Activated naive CD8-positive, alpha-beta T cell treated with anti-CD3 and anti-CD28 coated beads, Interleukin-2, amount 50 U/mL, for 24 hours (primary cell): ENCODE data around the gene FAM13A.
"Not testable (repeated sequence)": the region's sequence is repeated elsewhere in the genome, so short reads cannot be mapped to it uniquely, and the experiment has no call there.

Source experiments
- ATAC-seq: fragments of 150-1000 bp; cut with Tn5 transposase; one replicate; pipeline ENCODE4 v1.10.0; 2021
- DNase-seq: peaks from one replicate; pipeline ENCODE4 v3.0.0; 2021
- H3K27ac Mint-ChIP-seq: one replicate; pipeline ENCODE4 v1.8.0; 2021; ENCODE audit warnings: mild to moderate bottlenecking, mixed read lengths
- H3K27me3 Mint-ChIP-seq: one replicate; pipeline ENCODE4 v1.8.0; 2021; ENCODE audit warnings: mixed read lengths
- H3K36me3 Mint-ChIP-seq: one replicate; pipeline ENCODE4 v1.8.0; 2021; ENCODE audit warnings: low read depth, mixed read lengths
- H3K4me1 Mint-ChIP-seq: one replicate; pipeline ENCODE4 v1.8.0; 2021; ENCODE audit warnings: mixed read lengths
- H3K4me3 Mint-ChIP-seq: one replicate; pipeline ENCODE4 v1.8.0; 2021; ENCODE audit warnings: mild to moderate bottlenecking, moderate library complexity, mixed read lengths
- H3K9me3 Mint-ChIP-seq: one replicate; pipeline ENCODE4 v1.8.0; 2021; ENCODE audit warnings: mixed read lengths

Gene FAM13A

DNA sequence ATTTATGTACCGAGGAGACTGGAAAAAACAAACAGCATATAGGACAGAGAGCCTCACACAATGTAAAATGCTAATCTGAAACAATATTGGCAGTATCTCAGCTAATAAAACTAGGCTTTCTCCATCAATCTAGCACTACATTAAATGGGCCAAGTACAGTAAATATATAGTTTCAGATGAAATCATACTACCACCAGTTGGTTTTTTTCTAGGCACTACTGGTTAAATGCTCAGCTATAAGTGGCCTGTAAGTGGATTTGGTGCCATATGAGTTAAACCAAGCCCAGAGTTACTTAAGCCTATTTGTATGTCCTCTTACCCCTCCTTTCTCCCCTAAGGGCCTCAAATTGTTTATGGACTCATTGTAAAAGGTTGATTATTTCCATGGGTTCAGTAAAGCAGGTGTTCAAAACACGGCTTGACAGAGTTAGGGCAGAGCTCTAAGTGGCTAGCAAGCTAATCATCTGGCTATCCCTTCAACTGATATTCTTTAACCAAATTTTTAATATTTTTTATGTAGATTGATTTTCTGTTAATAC lies 57.5 kb downstream of the FAM13A start:
- H3K36me3 Mint-ChIP-seq: no peaks in the 10 kb centered on the region
- no peaks in the 10 kb centered on the region for H3K27me3 Mint-ChIP-seq
- no peak overlapping the region for H3K4me3 Mint-ChIP-seq
- H3K9me3 Mint-ChIP-seq: no peaks in the 10 kb centered on the region
- DNase-seq: no peak
- H3K27ac Mint-ChIP-seq: no peak overlapping the region
- peaks cover 6% of the 10 kb centered on the region for H3K4me1 Mint-ChIP-seq
- ATAC-seq: no peak

DNA sequence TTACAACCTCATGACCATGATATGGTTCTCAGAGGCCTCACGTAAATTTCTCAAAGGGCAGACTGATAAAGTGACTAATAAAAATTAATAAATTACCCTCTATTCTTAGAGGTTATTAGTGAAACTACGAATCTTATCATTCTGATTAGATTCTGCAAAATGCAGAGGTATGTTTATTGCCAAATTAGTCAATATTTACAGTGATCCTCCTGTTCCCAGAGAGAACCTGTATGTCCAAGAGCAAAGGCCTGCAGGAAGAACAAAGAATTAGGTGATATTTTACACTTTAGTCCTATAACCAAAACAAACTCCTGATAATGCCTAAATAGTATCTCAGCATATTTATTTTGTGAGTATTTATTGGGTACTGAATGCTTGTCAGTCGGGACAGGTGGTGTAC lies 58.1 kb downstream of the FAM13A start:
- ATAC-seq: no peak
- H3K36me3 Mint-ChIP-seq: no peaks in the 10 kb centered on the region
- peaks cover 6% of the 10 kb centered on the region for H3K4me1 Mint-ChIP-seq
- H3K9me3 Mint-ChIP-seq: no peaks in the 10 kb centered on the region
- DNase-seq: no peak
- no peaks in the 10 kb centered on the region for H3K27me3 Mint-ChIP-seq
- H3K27ac Mint-ChIP-seq: no peak overlapping the region
- H3K4me3 Mint-ChIP-seq: no peak overlapping the region

DNA sequence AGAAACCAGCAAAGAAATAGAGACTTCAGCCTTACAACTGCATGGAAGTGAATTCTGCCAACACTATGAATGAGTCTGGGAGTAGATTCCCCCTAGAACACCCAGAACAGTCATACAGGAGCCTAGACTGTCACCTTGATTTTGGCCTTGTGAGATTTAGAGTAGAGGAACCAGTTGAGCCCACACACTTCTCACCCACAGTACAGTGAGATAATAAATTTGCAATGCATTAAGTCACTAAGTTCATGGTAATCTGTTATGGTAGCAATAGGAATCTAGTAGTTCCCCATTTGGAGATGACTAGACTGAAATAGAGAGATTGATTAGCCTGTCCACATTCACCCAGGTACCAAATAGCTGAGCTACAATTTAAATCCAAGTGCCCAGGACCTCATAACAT lies 59.0 kb downstream of the FAM13A start:
- Mint-ChIP-seq H3K4me1 (peaks cover 6% of the 10 kb centered on the region), H3K27me3 (no peaks in the 10 kb centered on the region), H3K27ac (no peak overlapping the region), H3K4me3 (no peak overlapping the region), H3K36me3 (no peaks in the 10 kb centered on the region), H3K9me3 (no peaks in the 10 kb centered on the region)
- ATAC-seq (no peak), DNase-seq (no peak)

DNA sequence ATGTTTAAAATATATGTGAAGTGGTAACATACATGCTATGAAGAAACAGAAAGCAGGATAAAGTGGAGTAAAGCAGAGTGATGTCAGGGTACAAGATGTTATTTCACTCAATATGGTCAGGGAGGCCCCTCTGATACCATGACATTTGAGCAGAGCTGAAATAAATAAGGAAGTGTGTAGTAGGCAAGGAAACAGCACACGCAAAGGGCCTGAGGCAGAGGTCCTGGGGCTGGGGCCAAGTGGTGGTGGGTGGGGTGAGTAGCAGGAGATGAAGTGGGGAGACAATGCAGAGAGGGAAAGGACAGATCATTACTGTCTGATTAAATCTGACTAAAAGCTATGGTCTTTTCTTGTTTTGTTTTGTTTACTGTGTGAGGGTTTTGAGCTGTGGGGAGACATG lies 61.1 kb downstream of the FAM13A start:
- ATAC-seq (no peak), DNase-seq (no peak)
- Mint-ChIP-seq H3K4me1 (peaks cover 4% of the 10 kb centered on the region), H3K27ac (no peak overlapping the region), H3K9me3 (no peaks in the 10 kb centered on the region), H3K27me3 (no peaks in the 10 kb centered on the region), H3K36me3 (no peaks in the 10 kb centered on the region), H3K4me3 (no peak overlapping the region)

DNA sequence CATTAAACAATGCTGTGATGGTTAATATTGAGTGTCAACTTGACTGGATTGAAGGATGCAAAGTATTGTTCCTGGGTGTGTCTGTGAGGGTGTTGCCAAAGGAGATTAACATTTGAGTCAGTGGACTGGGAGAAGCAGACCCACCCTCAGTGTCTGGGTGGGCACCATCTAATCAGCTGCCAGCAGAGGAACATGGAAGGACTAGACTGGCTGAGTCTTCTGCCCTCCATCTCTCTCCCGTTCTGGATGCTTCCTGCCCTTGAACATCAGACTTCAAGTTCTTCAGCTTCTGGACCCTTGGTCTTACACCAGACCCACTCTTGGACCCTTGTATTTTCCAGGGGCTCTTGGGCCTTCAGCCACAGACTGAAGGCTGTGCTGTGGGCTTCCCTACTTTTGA lies 61.7 kb downstream of the FAM13A start:
- H3K36me3 Mint-ChIP-seq, H3K27me3 Mint-ChIP-seq, H3K9me3 Mint-ChIP-seq, ATAC-seq, DNase-seq, H3K27ac Mint-ChIP-seq, H3K4me3 Mint-ChIP-seq, H3K4me1 Mint-ChIP-seq: not testable (repeated sequence)

DNA sequence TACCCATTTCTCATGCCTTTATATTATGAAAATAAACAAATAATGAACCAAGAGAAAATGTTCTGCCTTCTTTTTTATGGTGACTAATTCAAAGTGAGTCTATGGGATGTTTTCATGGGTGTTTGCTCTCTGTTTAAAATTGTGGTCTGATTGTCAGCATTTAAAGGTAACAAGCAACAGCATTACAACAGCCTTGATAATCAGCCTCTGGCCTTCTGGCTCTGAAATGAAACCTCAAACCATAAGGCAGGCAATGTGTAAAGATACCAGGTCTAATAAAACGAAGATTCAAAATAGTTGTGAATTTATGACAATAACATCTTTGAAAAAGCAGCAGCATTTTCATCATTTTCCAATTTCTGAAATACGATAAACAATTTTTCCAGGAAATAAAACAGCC lies 63.7 kb downstream of the FAM13A start:
- Mint-ChIP-seq H3K27me3 (no peaks in the 10 kb centered on the region), H3K4me3 (no peak overlapping the region), H3K36me3 (no peaks in the 10 kb centered on the region), H3K27ac (no peak overlapping the region), H3K4me1 (no peaks in the 10 kb centered on the region), H3K9me3 (no peaks in the 10 kb centered on the region)
- ATAC-seq (no peak), DNase-seq (no peak)

DNA sequence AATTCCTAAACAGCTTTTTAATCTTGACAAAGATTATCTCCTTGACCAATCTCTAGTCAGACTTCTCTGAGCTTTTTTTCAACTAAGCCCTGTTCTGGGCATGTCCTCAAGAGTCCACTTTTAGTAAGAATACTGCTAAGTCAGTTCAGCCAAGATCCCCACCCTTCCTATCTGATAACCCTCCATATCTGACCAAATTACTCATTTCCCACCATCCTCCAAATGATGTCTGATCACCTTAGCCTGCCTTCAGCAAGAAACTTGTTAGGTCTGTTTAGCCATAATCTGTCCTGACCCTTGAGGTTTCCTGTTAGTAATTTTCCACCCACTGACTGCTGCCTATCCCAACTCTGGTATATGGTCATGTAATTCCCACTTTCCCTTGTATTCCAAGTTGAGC lies 65.2 kb downstream of the FAM13A start:
- DNase-seq: no peak
- Mint-ChIP-seq H3K9me3 (no peaks in the 10 kb centered on the region), H3K4me1 (no peaks in the 10 kb centered on the region), H3K27ac (no peak overlapping the region), H3K4me3 (no peak overlapping the region), H3K27me3 (no peaks in the 10 kb centered on the region), H3K36me3 (no peaks in the 10 kb centered on the region)
- ATAC-seq: no peak

DNA sequence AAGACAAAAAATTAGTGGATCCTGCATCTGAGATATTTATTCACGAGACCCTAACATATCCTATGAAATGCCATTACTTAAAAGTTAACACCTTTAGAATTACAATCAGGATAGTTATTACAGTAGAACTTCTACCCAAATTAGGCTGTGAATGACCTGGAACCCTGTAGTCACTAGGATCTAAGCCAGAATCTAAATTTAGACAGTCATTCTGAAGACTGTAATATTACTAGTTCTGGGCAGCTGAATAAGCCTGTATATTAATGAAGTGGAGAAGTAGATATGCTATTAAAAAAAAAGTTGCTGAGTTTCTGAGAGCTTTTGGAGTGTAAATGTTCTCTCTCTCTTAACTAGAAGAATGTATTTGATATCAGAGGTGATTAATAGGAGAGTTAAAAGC lies 67.0 kb downstream of the FAM13A start:
- Mint-ChIP-seq H3K27me3 (no peaks in the 10 kb centered on the region), H3K27ac (no peak overlapping the region), H3K9me3 (no peaks in the 10 kb centered on the region)

DNA sequence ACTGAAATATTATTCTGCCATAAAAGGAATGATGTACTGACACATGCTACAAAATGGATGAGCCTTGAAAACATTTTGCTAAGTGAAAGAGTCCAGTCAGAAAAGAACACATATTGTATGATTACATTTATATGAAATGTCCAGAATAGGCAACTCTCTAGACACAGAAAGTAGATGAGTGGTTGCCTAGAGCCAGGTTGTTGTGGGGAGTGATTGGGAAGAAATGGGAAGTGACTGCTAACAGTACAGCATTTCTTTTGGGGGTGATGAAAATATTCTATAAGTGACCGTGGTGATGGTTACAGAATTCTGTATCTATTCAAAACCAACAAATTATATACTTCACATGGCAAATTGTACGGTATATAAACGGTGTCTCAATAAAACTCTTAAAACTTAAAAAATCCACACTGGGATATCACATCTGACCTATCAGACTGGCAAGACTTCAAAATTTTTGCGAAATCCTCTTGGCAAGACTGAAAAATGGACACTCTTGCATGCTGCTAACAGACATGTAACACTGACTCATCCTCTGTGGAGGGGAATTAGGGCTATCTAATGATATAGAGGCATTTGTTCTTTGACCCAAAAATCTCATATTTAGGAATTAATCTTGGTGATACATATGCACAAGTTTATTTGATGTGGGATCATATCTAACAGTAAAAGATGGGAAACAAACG lies 71.8 kb downstream of the FAM13A start:
- Mint-ChIP-seq H3K27ac (no peak overlapping the region), H3K9me3 (no peaks in the 10 kb centered on the region), H3K36me3 (no peaks in the 10 kb centered on the region), H3K4me3 (no peak overlapping the region), H3K27me3 (peaks cover 2% of the 10 kb centered on the region), H3K4me1 (no peaks in the 10 kb centered on the region)
- DNase-seq (no peak), ATAC-seq (no peak)

More for the DNA sequence above, 67.0 kb downstream of the FAM13A start:
- Mint-ChIP-seq H3K4me3 (no peak overlapping the region), H3K4me1 (no peaks in the 10 kb centered on the region), H3K36me3 (no peaks in the 10 kb centered on the region)
- DNase-seq: no peak
- ATAC-seq: no peak

DNA sequence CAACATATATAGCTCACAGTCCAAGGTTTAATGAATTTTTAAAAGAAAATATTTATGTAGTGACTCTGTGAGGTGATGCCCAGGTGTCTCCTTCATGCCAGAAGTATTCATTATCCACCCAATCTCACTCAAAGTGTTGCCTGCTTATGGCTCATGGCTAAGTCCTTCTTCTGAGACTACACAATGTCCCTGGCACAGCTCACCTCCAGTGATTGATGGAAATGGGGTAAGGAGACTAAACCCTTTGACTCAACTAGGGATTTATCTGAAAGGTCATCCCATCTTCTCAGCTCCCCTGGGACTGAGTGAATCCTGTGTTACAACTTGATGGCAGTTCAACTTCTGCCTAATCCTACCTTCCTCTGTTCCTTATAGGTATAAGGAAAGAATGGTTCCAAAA lies 74.2 kb downstream of the FAM13A start:
- Mint-ChIP-seq H3K9me3 (no peaks in the 10 kb centered on the region), H3K4me3 (no peak overlapping the region), H3K27me3 (peaks cover 2% of the 10 kb centered on the region), H3K27ac (no peak overlapping the region), H3K36me3 (no peaks in the 10 kb centered on the region), H3K4me1 (no peaks in the 10 kb centered on the region)
- no peak for ATAC-seq
- DNase-seq: no peak

DNA sequence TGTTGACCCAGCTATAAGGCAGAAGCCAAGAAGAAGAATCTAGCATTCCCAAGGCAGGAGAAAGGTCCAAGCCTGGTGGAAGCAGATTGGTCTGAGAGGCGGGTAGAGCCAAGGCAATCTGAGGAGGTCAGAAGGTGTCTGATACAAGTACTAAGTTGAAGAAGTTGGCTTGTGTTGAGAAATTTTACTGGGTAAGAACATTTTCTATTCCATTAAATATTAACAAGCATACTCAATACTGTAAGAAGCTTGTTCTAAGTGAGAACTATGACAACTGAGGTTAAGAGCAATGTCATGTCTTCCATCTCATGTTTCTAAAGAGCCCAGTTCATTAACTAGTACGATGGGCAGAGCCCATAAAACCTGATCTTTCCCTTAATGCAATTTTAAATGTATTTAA lies 75.0 kb downstream of the FAM13A start:
- ATAC-seq (no peak), DNase-seq (no peak)
- no peak overlapping the region for H3K4me3 Mint-ChIP-seq
- H3K9me3 Mint-ChIP-seq: no peaks in the 10 kb centered on the region
- no peaks in the 10 kb centered on the region for H3K36me3 Mint-ChIP-seq
- no peak overlapping the region for H3K27ac Mint-ChIP-seq
- H3K27me3 Mint-ChIP-seq: peaks cover 2% of the 10 kb centered on the region
- H3K4me1 Mint-ChIP-seq: no peaks in the 10 kb centered on the region

DNA sequence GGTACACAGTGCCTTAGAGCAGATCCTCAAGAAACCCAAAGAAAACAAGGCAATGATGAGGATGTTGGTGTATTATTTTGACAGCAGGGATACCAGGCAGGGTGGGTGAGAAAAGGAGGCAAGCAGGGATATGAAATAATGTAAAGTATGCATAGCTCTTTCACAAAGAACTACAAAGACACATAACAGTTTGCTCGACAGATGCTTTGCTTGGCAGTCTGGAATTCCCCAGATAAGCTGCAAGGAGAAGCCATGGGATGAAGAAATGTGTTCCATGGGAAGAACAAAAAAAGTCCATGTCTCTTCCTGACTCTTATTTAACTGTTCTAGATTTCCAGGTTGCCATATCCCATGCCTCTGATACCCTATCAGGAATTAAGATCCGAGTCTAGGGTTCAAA lies 75.4 kb downstream of the FAM13A start:
- no peaks in the 10 kb centered on the region for H3K4me1 Mint-ChIP-seq
- DNase-seq (no peak), ATAC-seq (no peak)
- H3K27ac Mint-ChIP-seq: no peak overlapping the region
- H3K27me3 Mint-ChIP-seq: peaks cover 2% of the 10 kb centered on the region
- no peaks in the 10 kb centered on the region for H3K36me3 Mint-ChIP-seq
- H3K4me3 Mint-ChIP-seq: no peak overlapping the region
- no peaks in the 10 kb centered on the region for H3K9me3 Mint-ChIP-seq

DNA sequence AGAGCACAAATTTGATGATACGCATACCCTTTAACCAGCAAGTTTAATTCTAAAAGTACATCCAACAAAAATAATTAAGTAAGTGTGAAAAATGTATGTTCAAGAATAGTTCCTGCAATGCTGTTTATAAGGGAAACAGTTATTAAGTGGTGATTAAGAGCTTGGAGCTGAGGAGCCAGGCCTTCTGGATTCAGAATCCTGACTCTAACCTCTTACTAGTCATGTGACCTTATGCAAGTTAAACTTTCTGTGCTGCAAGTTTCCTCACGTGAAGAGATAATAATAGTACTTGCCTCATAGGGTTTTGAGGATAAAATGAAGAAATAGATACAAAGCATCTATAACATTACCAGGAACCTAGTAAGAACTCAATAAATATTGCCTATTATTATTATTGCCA lies 77.7 kb downstream of the FAM13A start:
- Mint-ChIP-seq H3K27ac (no peak overlapping the region), H3K36me3 (no peaks in the 10 kb centered on the region), H3K9me3 (no peaks in the 10 kb centered on the region), H3K4me1 (no peaks in the 10 kb centered on the region), H3K27me3 (peaks cover 2% of the 10 kb centered on the region), H3K4me3 (no peak overlapping the region)
- DNase-seq (no peak), ATAC-seq (no peak)

DNA sequence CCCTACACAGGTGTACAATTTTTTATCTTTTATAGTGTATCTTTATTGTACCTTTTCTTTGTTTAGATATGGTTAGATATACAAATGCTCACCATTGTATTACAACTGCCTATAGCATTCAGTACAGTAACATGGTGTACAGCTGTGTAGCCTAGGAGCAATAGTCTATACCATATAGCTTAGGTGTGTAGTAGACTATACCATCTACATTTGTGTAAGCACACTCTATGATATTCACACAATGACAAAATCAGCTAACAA lies 80.3 kb downstream of the FAM13A start:
- Mint-ChIP-seq H3K4me3 (no peak overlapping the region), H3K4me1 (no peaks in the 10 kb centered on the region), H3K9me3 (peaks cover 10% of the 10 kb centered on the region), H3K27me3 (peaks cover 2% of the 10 kb centered on the region), H3K36me3 (no peaks in the 10 kb centered on the region), H3K27ac (no peak overlapping the region)
- no peak for ATAC-seq
- DNase-seq: no peak

DNA sequence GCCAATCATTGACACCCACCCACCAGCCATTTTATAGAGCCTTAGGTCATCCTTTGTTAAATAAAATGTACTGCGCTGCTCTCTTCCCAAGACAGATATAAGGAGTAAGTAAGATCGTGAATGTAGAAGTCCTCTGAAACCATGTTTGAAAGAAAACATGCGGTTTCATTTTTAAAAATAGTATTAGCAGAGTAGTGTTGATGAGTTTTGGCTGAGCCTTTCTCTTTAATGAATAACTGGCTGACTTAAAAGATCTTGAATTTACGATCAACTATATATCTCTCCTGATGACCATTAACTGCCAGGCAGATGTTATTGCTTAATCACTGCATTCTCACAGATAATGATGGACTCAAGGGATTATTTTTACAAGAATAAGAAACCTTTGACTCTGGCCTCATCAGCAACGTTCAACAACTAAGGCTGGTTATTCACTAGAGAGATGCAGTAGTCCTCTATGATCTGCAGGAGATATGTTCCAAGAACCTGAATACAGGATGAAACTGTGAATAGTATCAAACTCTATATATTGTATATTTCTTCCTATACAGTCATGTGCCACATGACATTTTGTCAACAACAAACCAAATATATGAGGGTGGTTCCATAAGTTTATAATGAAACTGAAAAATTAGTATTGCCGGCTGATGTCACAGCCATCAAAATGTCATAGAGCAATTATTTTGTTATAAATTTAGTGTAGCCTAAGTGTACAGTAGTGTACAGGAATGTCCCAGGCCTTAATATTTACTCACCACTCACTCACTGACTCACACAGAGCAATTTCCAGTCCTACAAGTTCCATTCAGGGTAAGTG lies 80.8 kb downstream of the FAM13A start:
- H3K27ac Mint-ChIP-seq: no peak overlapping the region
- H3K9me3 Mint-ChIP-seq: peaks cover 10% of the 10 kb centered on the region
- H3K4me1 Mint-ChIP-seq: no peaks in the 10 kb centered on the region
- no peaks in the 10 kb centered on the region for H3K27me3 Mint-ChIP-seq
- no peaks in the 10 kb centered on the region for H3K36me3 Mint-ChIP-seq
- no peak overlapping the region for H3K4me3 Mint-ChIP-seq
- DNase-seq (no peak), ATAC-seq (no peak)
